Brain microvascular endothelial cell (primary cell): ENCODE results near the gene SFXN2.

Experiments used
- DNase-seq: peaks from one replicate; pipeline ENCODE4 v3.0.0-alpha.2; 2020
- H3K27ac ChIP-seq: fragments of 250-450 bp; sonication (Bioruptor Pico); 2 replicates; pipeline ENCODE4 v1.5.1; 2020; ENCODE audit warnings: mild to moderate bottlenecking, moderate library complexity
- H3K27me3 ChIP-seq: fragments of 250-450 bp; sonication (Bioruptor Pico); replicated peaks from 2 replicates; pipeline ENCODE4 v1.5.1; 2020; ENCODE audit warnings: mild to moderate bottlenecking
- H3K36me3 ChIP-seq: fragments of 250-450 bp; sonication (Bioruptor Pico); replicated peaks from 2 replicates; pipeline ENCODE4 v1.5.1; 2020; ENCODE audit warnings: mild to moderate bottlenecking
- H3K4me3 ChIP-seq: 2 replicates; pipeline ENCODE4 v1.5.1; 2011; ENCODE audit warnings: low read depth, mild to moderate bottlenecking, control low read depth, low read length, moderate library complexity
- in situ Hi-C: cut with HindIII; loops from 2 replicates; pipeline ENCODE4 v1.10.0; 2017; ENCODE audit warnings: low sequenced_read_pairs, low pct_ligation_motif_present
- TF ChIP-seq, protein P1 (sequence below): IDR thresholded peaks from 2 replicates; pipeline ENCODE4 v1.5.1; 2011; ENCODE audit warnings: low read depth, mild to moderate bottlenecking, moderate library complexity, low read length, control low read depth, inconsistent platforms; ENCODE audit errors: missing control alignments

Gene SFXN2

GRCh38 chr10:102770108-102770482, 55.7 kb downstream of the SFXN2 start:
- DNase-seq: no peak
- in situ Hi-C loops: no loop called here
- Histone ChIP-seq H3K27ac (no peak overlapping the region), H3K4me3 (no peak overlapping the region), H3K36me3 (no peaks in the 10 kb centered on the region), H3K27me3 (no peaks in the 10 kb centered on the region)
- TF ChIP-seq, protein P1, sequence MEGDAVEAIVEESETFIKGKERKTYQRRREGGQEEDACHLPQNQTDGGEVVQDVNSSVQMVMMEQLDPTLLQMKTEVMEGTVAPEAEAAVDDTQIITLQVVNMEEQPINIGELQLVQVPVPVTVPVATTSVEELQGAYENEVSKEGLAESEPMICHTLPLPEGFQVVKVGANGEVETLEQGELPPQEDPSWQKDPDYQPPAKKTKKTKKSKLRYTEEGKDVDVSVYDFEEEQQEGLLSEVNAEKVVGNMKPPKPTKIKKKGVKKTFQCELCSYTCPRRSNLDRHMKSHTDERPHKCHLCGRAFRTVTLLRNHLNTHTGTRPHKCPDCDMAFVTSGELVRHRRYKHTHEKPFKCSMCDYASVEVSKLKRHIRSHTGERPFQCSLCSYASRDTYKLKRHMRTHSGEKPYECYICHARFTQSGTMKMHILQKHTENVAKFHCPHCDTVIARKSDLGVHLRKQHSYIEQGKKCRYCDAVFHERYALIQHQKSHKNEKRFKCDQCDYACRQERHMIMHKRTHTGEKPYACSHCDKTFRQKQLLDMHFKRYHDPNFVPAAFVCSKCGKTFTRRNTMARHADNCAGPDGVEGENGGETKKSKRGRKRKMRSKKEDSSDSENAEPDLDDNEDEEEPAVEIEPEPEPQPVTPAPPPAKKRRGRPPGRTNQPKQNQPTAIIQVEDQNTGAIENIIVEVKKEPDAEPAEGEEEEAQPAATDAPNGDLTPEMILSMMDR: no peak

GRCh38 chr10:102770792-102771191, 56.4 kb downstream of the SFXN2 start:
- no peak overlapping the region for H3K27ac ChIP-seq
- no peak for DNase-seq
- in situ Hi-C loops: no loop called here
- no peak overlapping the region for H3K4me3 ChIP-seq
- H3K27me3 ChIP-seq: no peaks in the 10 kb centered on the region
- no peaks in the 10 kb centered on the region for H3K36me3 ChIP-seq
- TF ChIP-seq, protein P1: no peak

DNA sequence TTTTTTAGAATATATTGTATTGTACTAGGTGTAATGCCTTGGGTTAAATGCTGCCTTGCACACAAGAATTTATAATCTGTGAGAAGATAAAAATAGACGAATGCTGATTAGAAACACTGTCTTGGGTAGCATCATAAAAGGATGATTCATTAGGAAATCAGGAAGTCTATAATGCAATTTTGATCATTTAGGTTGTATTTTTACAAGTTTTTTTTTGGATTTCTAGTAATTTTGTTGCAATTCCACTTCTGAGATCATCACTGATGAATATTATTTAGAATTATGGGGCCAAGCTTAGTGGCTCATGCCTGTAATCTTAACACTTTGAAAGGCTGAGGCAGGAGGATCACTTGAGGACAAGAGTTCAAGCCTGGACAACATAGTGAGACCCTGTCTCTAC, 58.9 kb downstream of the SFXN2 start:
- DNase-seq: no peak
- TF ChIP-seq, protein P1: no peak
- Histone ChIP-seq H3K36me3 (no peaks in the 10 kb centered on the region), H3K27ac (peak overlapping the region; percentile 12), H3K4me3 (no peak overlapping the region), H3K27me3 (no peaks in the 10 kb centered on the region)
- in situ Hi-C loops: no loop called here

DNA sequence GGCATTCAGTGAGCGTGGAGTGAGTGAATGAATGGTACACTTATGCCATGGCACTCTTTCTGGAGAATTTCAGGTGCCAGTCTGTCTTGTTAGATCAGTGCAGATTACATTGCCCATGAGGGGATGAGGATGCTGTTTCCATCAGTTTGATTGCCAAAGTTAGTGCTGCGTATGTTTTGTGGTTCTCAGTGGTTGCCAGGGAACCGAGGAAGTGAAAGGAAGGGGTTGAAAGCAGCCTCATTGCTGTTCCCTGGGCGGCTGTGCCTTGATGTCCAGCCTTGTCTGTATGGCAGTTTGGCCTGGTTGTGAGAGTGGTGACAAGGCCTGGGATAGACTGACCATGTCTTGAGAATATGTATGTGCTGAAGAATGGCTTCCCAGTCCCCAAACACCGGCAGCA, 59.5 kb downstream of the SFXN2 start:
- Histone ChIP-seq H3K4me3 (no peak overlapping the region), H3K27ac (peak overlapping the region; percentile 12), H3K36me3 (no peaks in the 10 kb centered on the region), H3K27me3 (no peaks in the 10 kb centered on the region)
- TF ChIP-seq, protein P1: no peak
- DNase-seq: no peak
- in situ Hi-C loops: no loop called here

DNA sequence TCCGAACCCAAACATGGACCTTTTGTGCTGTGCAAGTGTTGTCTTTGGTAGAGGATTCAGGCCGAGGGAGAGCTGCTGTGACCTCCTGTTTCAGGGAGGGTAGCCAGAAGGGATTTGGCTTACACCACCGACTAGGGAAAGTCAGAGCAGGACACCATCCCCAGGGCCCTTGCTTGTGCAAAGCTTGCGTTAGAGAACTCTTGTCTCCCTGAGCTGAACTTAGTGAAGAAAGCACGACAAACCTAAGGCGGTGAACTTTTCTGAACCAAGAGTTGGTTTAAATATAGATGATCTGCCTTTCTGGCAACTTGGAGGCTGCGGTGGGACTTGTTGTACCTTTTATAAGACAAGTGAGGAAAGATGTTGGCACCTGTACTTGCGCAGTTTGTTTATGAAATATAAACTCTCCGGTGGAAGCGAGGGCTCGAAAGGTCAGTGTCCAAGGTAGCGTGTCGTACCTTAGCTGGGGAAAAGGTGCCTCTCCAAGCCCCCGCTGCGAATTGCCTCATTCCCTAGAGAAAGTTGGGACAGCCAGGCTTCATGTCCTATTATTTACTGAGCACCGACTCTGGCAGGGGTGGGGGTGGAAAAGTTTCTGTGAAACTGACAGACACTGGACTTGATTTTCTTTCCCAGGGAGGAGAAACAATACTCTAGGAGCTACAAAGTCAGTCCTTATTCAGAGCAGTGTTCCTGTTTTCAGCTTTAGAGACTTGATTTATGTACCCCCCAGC, 60.9 kb downstream of the SFXN2 start:
- no peak for DNase-seq
- H3K27ac ChIP-seq: peak overlapping the region; percentile 99
- in situ Hi-C loops: no loop called here
- TF ChIP-seq, protein P1: no peak
- no peaks in the 10 kb centered on the region for H3K36me3 ChIP-seq
- peak overlapping the region; percentile 63 for H3K4me3 ChIP-seq
- no peaks in the 10 kb centered on the region for H3K27me3 ChIP-seq
